Neural cell (in vitro differentiated cells): ENCODE data around the gene VAX1. TPM values are rescaled to one million over a fixed set of nuclear protein-coding genes. Genes with fewer than 3 reads are reported as not detected.

Experiments
- H2AFZ ChIP-seq: fragments of 200-600, 300-800 bp; sonication (generic), shearing (Covaris generic); 2 replicates; pipeline ENCODE4 v1.6.0; 2014; ENCODE audit warnings: low read depth, mild to moderate bottlenecking, antibody characterized with exemption, low read length, moderate library complexity
- H3F3A ChIP-seq: fragments of 200-600 bp; shearing (Covaris generic); 2 replicates; pipeline ENCODE4 v1.6.1; 2016; ENCODE audit warnings: mild to moderate bottlenecking, moderate library complexity, mixed read lengths, antibody characterized with exemption, low read length; ENCODE audit not compliant: insufficient read depth, poor library complexity, severe bottlenecking
- H3K27ac ChIP-seq: fragments of 200-600, 300-800 bp; sonication (generic), shearing (Covaris generic); 2 replicates; pipeline ENCODE4 v1.5.1; 2014; ENCODE audit warnings: mild to moderate bottlenecking, low read length, moderate library complexity
- H3K27me3 ChIP-seq: fragments of 300-800, 200-600 bp; sonication (generic), shearing (Covaris generic); 2 replicates; pipeline ENCODE4 v1.6.0; 2014; ENCODE audit warnings: mild to moderate bottlenecking, low read depth, low read length, moderate library complexity; ENCODE audit not compliant: insufficient read depth
- H3K36me3 ChIP-seq: fragments of 300-800, 200-600 bp; sonication (generic), shearing (Covaris generic); 2 replicates; pipeline ENCODE4 v1.5.1; 2014; ENCODE audit warnings: mild to moderate bottlenecking, antibody characterized with exemption, low read length, moderate library complexity; ENCODE audit not compliant: insufficient read depth
- H3K4me2 ChIP-seq: fragments of 300-800, 200-600 bp; sonication (generic), shearing (Covaris generic); 2 replicates; pipeline ENCODE4 v1.6.0; 2014; ENCODE audit warnings: mild to moderate bottlenecking, low read length
- H3K4me3 ChIP-seq: fragments of 300-800, 200-600 bp; sonication (generic), shearing (Covaris generic); 2 replicates; pipeline ENCODE4 v1.5.1; 2014; ENCODE audit warnings: mild to moderate bottlenecking, low read length, moderate library complexity
- H3K79me2 ChIP-seq: fragments of 200-600 bp; shearing (Covaris generic); replicated peaks from 2 replicates; pipeline ENCODE4 v1.6.0; 2014; ENCODE audit warnings: mild to moderate bottlenecking, low read length, moderate library complexity; ENCODE audit not compliant: insufficient read depth
- H3K9ac ChIP-seq: fragments of 300-800, 200-600 bp; sonication (generic), shearing (Covaris generic); 2 replicates; pipeline ENCODE4 v1.6.1; 2016; ENCODE audit warnings: mild to moderate bottlenecking, low read length, mixed read lengths
- H3K9me2 ChIP-seq: fragments of 200-600 bp; shearing (Covaris generic); 2 replicates; pipeline ENCODE4 v1.6.1; 2016; ENCODE audit warnings: mild to moderate bottlenecking, low read length, mixed read lengths; ENCODE audit not compliant: insufficient read depth
- H3K9me3 ChIP-seq: fragments of 200-600, 300-800 bp; sonication (generic), shearing (Covaris generic); 2 replicates; pipeline ENCODE4 v1.6.1; 2016; ENCODE audit warnings: mild to moderate bottlenecking, mixed run types, low read length, moderate library complexity, mixed read lengths
- H4K20me1 ChIP-seq: fragments of 200-600 bp; shearing (Covaris generic); 2 replicates; pipeline ENCODE4 v1.6.1; 2016; ENCODE audit warnings: mild to moderate bottlenecking, mixed run types; ENCODE audit not compliant: insufficient read depth
- CTCF ChIP-seq: fragments of 450-650 bp; IDR thresholded peaks from 2 replicates; pipeline ENCODE4 v1.5.1; 2014; ENCODE audit warnings: antibody characterized with exemption, mild to moderate bottlenecking, moderate library complexity; ENCODE audit not compliant: poor library complexity, severe bottlenecking
- EZH2 ChIP-seq: fragments of 200-600, 300-800 bp; shearing (Covaris generic), sonication (generic); IDR thresholded peaks from 2 replicates; pipeline ENCODE4 v1.6.1; 2014; ENCODE audit warnings: antibody characterized with exemption, low read length, borderline replicate concordance, mild to moderate bottlenecking; ENCODE audit not compliant: insufficient read depth, poor library complexity, severe bottlenecking
- MXI1 ChIP-seq: fragments of 450-650 bp; conservative IDR thresholded peaks from 2 replicates; pipeline ENCODE4 v1.6.1; 2014; ENCODE audit warnings: antibody characterized with exemption, mild to moderate bottlenecking; ENCODE audit not compliant: poor library complexity, severe bottlenecking
- RAD21 ChIP-seq: fragments of 450-650 bp; conservative IDR thresholded peaks from 2 replicates; pipeline ENCODE4 v1.6.1; 2014; ENCODE audit warnings: antibody characterized with exemption, mild to moderate bottlenecking, moderate library complexity
- REST ChIP-seq: IDR thresholded peaks from 2 replicates; pipeline ENCODE4 v1.6.1; 2012; ENCODE audit warnings: borderline replicate concordance
- SMC3 ChIP-seq: fragments of 450-650 bp; conservative IDR thresholded peaks from 2 replicates; pipeline ENCODE4 v1.6.1; 2014; ENCODE audit warnings: antibody characterized with exemption, mild to moderate bottlenecking, moderate library complexity; ENCODE audit not compliant: poor library complexity
- TAF1 ChIP-seq: IDR thresholded peaks from 2 replicates; pipeline ENCODE4 v1.6.1; 2012; ENCODE audit warnings: low read depth
- polyA plus RNA-seq: library from polyadenylated mRNA; depleted of rRNA; stranded (reverse); fragments of >200 nt; gene quantifications from 2 replicates; pipeline ENCODE4 v1.2.3, GENCODE V29; 2014

VAX1 gene
- polyA plus RNA-seq, 1 donor from 2014 or later: 0.63 TPM

GRCh38 chr10:117140525-117140902 is 2.4 kb upstream of the VAX1 start:
- Histone ChIP-seq H2AFZ (no peak overlapping the region), H3K27me3 (peaks cover 60% of the 10 kb centered on the region), H3K9ac (no peak overlapping the region), H3K36me3 (no peaks in the 10 kb centered on the region), H3F3A (no peaks in the 10 kb centered on the region), H3K27ac (no peak overlapping the region), H3K9me2 (no peaks in the 10 kb centered on the region), H3K79me2 (peaks cover 30% of the 10 kb centered on the region), H3K4me2 (no peak overlapping the region), H3K9me3 (peaks cover 5% of the 10 kb centered on the region), H4K20me1 (no peaks in the 10 kb centered on the region), H3K4me3 (no peak overlapping the region)
- no peak for TF ChIP-seq CTCF
- no peak for TF ChIP-seq TAF1

GRCh38 chr10:117139581-117140524 is 1.8 kb upstream of the VAX1 start:
- no peak overlapping the region for H2AFZ ChIP-seq

More at GRCh38 chr10:117139581-117140524, 1.8 kb upstream of the VAX1 start:
- Histone ChIP-seq H3K9me3 (peaks cover 4% of the 10 kb centered on the region), H3K4me2 (no peak overlapping the region), H3K36me3 (no peaks in the 10 kb centered on the region), H3F3A (no peaks in the 10 kb centered on the region), H3K79me2 (peaks cover 37% of the 10 kb centered on the region), H3K4me3 (peak overlapping the region; percentile 15), H3K27me3 (peaks cover 67% of the 10 kb centered on the region), H3K9ac (no peak overlapping the region), H3K27ac (no peak overlapping the region), H3K9me2 (no peaks in the 10 kb centered on the region), H4K20me1 (no peaks in the 10 kb centered on the region)
- TF ChIP-seq RAD21: no peak
- no peak for TF ChIP-seq REST
- TF ChIP-seq SMC3: no peak
- TF ChIP-seq EZH2: no peak
- no peak for TF ChIP-seq MXI1
- TF ChIP-seq TAF1: no peak
- TF ChIP-seq CTCF: no peak
